MM.1S (cell line): ENCODE measurements around the gene FOXO1.

Source experiments
- EZH2 ChIP-seq: fragments of 300-600 bp; sonication (generic); optimal IDR thresholded peaks from 2 replicates; pipeline ENCODE3; 2017; ENCODE audit warnings: low read depth, mild to moderate bottlenecking, antibody characterized with exemption, low read length, mixed read lengths
- TF ChIP-seq, protein P1 (sequence below): fragments of 300-600 bp; sonication (generic); IDR thresholded peaks from 2 replicates; pipeline ENCODE4 v1.5.1; 2016; ENCODE audit warnings: antibody characterized with exemption, low read length, mixed read lengths

DNA sequence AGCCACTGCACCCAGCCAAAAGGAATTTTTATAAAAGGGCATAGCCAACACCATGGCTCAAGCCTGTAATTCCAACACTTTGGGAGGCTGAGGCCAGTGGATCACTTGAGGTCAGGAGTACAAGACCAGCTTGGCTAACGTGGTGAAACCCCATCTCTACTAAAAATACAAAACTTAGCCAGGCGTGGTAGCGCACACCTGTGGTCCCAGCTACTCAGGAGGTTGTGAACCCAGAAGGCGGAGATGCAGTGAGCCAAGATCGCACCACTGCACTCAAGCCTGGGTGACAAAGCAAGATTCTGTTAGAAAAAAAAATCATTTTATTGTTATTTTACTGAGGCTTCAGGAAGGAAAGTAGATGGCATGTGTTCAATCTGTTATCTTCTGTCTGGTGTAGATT lies 31.3 kb upstream of the FOXO1 start:
- TF ChIP-seq, protein P1, sequence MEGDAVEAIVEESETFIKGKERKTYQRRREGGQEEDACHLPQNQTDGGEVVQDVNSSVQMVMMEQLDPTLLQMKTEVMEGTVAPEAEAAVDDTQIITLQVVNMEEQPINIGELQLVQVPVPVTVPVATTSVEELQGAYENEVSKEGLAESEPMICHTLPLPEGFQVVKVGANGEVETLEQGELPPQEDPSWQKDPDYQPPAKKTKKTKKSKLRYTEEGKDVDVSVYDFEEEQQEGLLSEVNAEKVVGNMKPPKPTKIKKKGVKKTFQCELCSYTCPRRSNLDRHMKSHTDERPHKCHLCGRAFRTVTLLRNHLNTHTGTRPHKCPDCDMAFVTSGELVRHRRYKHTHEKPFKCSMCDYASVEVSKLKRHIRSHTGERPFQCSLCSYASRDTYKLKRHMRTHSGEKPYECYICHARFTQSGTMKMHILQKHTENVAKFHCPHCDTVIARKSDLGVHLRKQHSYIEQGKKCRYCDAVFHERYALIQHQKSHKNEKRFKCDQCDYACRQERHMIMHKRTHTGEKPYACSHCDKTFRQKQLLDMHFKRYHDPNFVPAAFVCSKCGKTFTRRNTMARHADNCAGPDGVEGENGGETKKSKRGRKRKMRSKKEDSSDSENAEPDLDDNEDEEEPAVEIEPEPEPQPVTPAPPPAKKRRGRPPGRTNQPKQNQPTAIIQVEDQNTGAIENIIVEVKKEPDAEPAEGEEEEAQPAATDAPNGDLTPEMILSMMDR = no peak
- no peak for TF ChIP-seq EZH2
